Hematopoietic multipotent progenitor cell treated with erythropoietin and hydrocortisone succinate and interleukin-3 and kit ligand, for 6 days (in vitro differentiated cells): Measurements from ENCODE around the gene NKD1.

Source experiments
- DNase-seq: peaks from one replicate; pipeline ENCODE4 v3.0.0-alpha.2; 2015

The NKD1 gene

GRCh38 chr16:50653633-50654519 is 105.7 kb downstream of the NKD1 start:
- no peak for DNase-seq

GRCh38 chr16:50655558-50656055 is 107.4 kb downstream of the NKD1 start:
- no peak for DNase-seq

GRCh38 chr16:50657241-50657640 is 109.0 kb downstream of the NKD1 start:
- DNase-seq = no peak

- DNase-seq = no peak
Observed at GRCh38 chr16:50659806-50660205, 111.6 kb downstream of the NKD1 start.

GRCh38 chr16:50662306-50662940 is 114.2 kb downstream of the NKD1 start:
- DNase-seq = no peak

GRCh38 chr16:50664270-50664669 is 116.1 kb downstream of the NKD1 start:
- DNase-seq = no peak

GRCh38 chr16:50665128-50665878 is 117.1 kb downstream of the NKD1 start:
- DNase-seq = peak; percentile 87

- DNase-seq = peak; percentile 90
Observed at GRCh38 chr16:50666658-50667496, 118.7 kb downstream of the NKD1 start.

GRCh38 chr16:50667497-50668367 is 119.5 kb downstream of the NKD1 start:
- peak; percentile 63 for DNase-seq

- DNase-seq = no peak
Observed at GRCh38 chr16:50668368-50669008, 120.3 kb downstream of the NKD1 start.

- DNase-seq = no peak
Observed at GRCh38 chr16:50669741-50670140, 121.5 kb downstream of the NKD1 start.

- DNase-seq = no peak
Observed at GRCh38 chr16:50670476-50670875, 122.3 kb downstream of the NKD1 start.

- DNase-seq = peak; percentile 72
Observed at GRCh38 chr16:50671644-50672260, 123.6 kb downstream of the NKD1 start.

GRCh38 chr16:50673496-50674275 is 125.5 kb downstream of the NKD1 start:
- no peak for DNase-seq

- DNase-seq = no peak
Observed at GRCh38 chr16:50674831-50675230, 126.6 kb downstream of the NKD1 start.

- DNase-seq = no peak
Observed at GRCh38 chr16:50675686-50676610, 127.8 kb downstream of the NKD1 start.

- no peak for DNase-seq
Observed at GRCh38 chr16:50676684-50677225, 128.6 kb downstream of the NKD1 start.

- DNase-seq = no peak
Observed at GRCh38 chr16:50677351-50677750, 129.2 kb downstream of the NKD1 start.
